Ishikawa (cell line): ENCODE data around the gene CABP1.

Source experiments
- CREB1 ChIP-seq: IDR thresholded peaks from 2 replicates; pipeline ENCODE4 v1.6.1; 2012; ENCODE audit warnings: low read depth
- EGR1 ChIP-seq: IDR thresholded peaks from 2 replicates; pipeline ENCODE4 v1.6.1; 2012
- EP300 ChIP-seq: IDR thresholded peaks from 2 replicates; pipeline ENCODE4 v1.6.1; 2012; ENCODE audit warnings: borderline replicate concordance
- MAX ChIP-seq: IDR thresholded peaks from 2 replicates; pipeline ENCODE4 v1.6.1; 2012
- RAD21 ChIP-seq: IDR thresholded peaks from 2 replicates; pipeline ENCODE4 v1.6.1; 2012; ENCODE audit warnings: low read depth
- REST ChIP-seq: IDR thresholded peaks from 2 replicates; pipeline ENCODE4 v1.6.1; 2012; ENCODE audit warnings: low read depth, mild to moderate bottlenecking
- TAF1 ChIP-seq: IDR thresholded peaks from 2 replicates; pipeline ENCODE4 v1.6.1; 2012; ENCODE audit warnings: low read depth, mild to moderate bottlenecking
- TEAD4 ChIP-seq: IDR thresholded peaks from 2 replicates; pipeline ENCODE4 v1.6.1; 2012
- USF1 ChIP-seq: IDR thresholded peaks from 2 replicates; pipeline ENCODE4 v1.6.1; 2012
- YY1 ChIP-seq: IDR thresholded peaks from 2 replicates; pipeline ENCODE4 v1.6.1; 2012; ENCODE audit warnings: low read depth

- TF ChIP-seq YY1 (no peak), EGR1 (no peak), RAD21 (no peak), MAX (no peak), EP300 (no peak), REST (no peak), TAF1 (no peak), TEAD4 (no peak), CREB1 (no peak), USF1 (no peak)
Measured at GRCh38 chr12:120596901-120597300, 43.5 kb upstream of the CABP1 start.
